GM06990 (cell line): Measurements from ENCODE around the gene SPATA46.

Experiments
- DNase-seq: peaks from one replicate; pipeline ENCODE4 v3.0.0-alpha.2; 2011; ENCODE audit not compliant: insufficient read length; ENCODE audit errors: extremely low read depth
- H3K27me3 ChIP-seq: replicated peaks from 2 replicates; pipeline ENCODE4 v1.6.0; 2011; ENCODE audit warnings: low read length; ENCODE audit not compliant: control insufficient read depth, insufficient read depth
- H3K36me3 ChIP-seq: 2 replicates; pipeline ENCODE4 v1.5.1; 2011; ENCODE audit warnings: low read length; ENCODE audit not compliant: control insufficient read depth, insufficient read depth
- H3K4me3 ChIP-seq: replicated peaks from 2 replicates; pipeline ENCODE4 v1.5.1; 2011; ENCODE audit warnings: low read depth, mild to moderate bottlenecking, control low read depth, low read length
- TF ChIP-seq, protein P1 (sequence below): IDR thresholded peaks from 2 replicates; pipeline ENCODE4 v1.5.1; 2011; ENCODE audit warnings: low read length, control low read depth, mild to moderate bottlenecking, inconsistent platforms; ENCODE audit not compliant: insufficient read depth, poor library complexity, severe bottlenecking

Gene SPATA46

GRCh38 chr1:162383091-162383490 is 6.4 kb upstream of the SPATA46 start:
- Histone ChIP-seq H3K36me3 (no peaks in the 10 kb centered on the region), H3K27me3 (peaks cover 1% of the 10 kb centered on the region), H3K4me3 (no peak overlapping the region)
- TF ChIP-seq, protein P1, sequence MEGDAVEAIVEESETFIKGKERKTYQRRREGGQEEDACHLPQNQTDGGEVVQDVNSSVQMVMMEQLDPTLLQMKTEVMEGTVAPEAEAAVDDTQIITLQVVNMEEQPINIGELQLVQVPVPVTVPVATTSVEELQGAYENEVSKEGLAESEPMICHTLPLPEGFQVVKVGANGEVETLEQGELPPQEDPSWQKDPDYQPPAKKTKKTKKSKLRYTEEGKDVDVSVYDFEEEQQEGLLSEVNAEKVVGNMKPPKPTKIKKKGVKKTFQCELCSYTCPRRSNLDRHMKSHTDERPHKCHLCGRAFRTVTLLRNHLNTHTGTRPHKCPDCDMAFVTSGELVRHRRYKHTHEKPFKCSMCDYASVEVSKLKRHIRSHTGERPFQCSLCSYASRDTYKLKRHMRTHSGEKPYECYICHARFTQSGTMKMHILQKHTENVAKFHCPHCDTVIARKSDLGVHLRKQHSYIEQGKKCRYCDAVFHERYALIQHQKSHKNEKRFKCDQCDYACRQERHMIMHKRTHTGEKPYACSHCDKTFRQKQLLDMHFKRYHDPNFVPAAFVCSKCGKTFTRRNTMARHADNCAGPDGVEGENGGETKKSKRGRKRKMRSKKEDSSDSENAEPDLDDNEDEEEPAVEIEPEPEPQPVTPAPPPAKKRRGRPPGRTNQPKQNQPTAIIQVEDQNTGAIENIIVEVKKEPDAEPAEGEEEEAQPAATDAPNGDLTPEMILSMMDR = no peak
- DNase-seq = no peak

- TF ChIP-seq, protein P1 = no peak
- no peak for DNase-seq
- no peaks in the 10 kb centered on the region for H3K36me3 ChIP-seq
- H3K27me3 ChIP-seq = no peaks in the 10 kb centered on the region; the same call in none of the 2 replicates
- no peak overlapping the region for H3K4me3 ChIP-seq
Observed at GRCh38 chr1:162381941-162382750, 5.5 kb upstream of the SPATA46 start.

GRCh38 chr1:162381383-162381782 is 4.7 kb upstream of the SPATA46 start, which contains the start of gene C1orf226:
Gene C1orf226 (plus strand): TSS chr1:162381728. CDS start chr1:162381902, 174 bp downstream.
- Histone ChIP-seq H3K36me3 (no peaks in the 10 kb centered on the region), H3K4me3 (no peak within 1 kb of the TSS), H3K27me3 (no peaks in the 10 kb centered on the region; the same call in none of the 2 replicates)
- TF ChIP-seq, protein P1 = no peak
- no peak for DNase-seq

DNA sequence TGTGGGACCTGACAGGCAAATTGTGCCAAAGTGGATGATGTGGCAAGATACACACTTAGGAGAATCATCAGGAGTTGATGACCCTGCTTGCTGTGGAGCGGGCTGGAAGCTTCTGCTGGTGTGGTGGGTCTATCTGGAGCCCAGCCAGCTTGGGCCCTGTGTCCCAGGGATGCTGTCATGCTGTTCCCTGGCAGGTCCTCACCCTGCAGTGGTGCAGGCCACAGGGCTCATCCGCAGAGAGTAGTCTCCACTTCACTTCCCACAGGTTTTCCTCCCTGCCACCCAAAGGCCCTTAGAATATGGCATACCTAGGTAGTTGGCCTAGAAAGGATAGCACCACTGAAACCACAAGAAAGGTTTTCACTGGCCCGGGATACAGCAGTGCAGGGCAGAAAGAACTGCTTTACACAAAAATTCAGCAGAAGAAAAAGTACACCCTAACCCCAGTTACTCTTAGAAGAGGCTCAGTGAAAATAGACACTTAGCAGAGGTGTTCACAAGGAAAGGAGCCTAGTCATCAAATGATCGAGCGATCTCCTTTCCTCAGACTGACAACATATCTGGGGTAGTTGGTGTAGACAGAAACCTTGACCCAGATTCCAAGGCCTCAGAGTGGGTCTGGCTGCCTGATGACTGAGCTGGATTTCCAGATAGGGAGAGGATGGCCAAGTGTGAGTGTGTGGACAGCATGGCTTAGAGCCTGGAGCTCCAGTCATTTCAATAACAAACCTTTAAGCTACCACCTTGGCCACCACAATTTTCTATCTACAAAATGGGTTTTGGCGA is 3.6 kb upstream of the SPATA46 start:
- H3K4me3 ChIP-seq = no peak overlapping the region
- no peaks in the 10 kb centered on the region; the same call in none of the 2 replicates for H3K27me3 ChIP-seq
- DNase-seq = no peak
- H3K36me3 ChIP-seq = no peaks in the 10 kb centered on the region
- TF ChIP-seq, protein P1 = no peak

DNA sequence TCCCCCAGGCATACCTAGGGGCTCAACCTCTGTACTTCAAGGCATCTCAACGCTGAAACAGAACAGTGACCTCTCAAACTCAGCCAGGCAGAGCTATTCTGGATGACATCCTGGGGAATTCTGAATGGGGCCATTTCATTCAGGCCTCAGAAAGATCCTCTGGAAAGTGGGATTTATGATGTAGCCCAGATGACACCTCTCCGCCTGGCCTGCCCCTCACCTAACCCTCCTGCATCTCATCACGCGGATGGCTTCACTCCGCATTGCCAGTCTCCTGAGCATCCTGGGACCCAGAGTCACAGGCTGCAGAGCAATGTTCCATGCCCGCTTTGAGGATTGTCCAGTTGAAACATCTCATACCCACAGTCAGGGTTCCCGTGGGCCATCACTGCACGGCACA is 1.2 kb downstream of the SPATA46 start:
- TF ChIP-seq, protein P1 = no peak
- Histone ChIP-seq H3K36me3 (no peaks in the 10 kb centered on the region), H3K27me3 (no peaks in the 10 kb centered on the region; the same call in 1 of the 2 replicates), H3K4me3 (no peak overlapping the region)
- DNase-seq = no peak
